SK-N-SH treated with all-trans-retinoic acid at 6 μM for 48 hours (cell line): ENCODE data around the gene ONECUT3.

Source experiments
- CSDC2 ChIP-seq: fragments of 250-450 bp; sonication (Bioruptor Pico); IDR thresholded peaks from 2 replicates; pipeline ENCODE4 v1.5.0; 2020; ENCODE audit warnings: mild to moderate bottlenecking, moderate library complexity
- ZFP30 ChIP-seq: fragments of 450-650 bp; formaldehyde crosslinking; IDR thresholded peaks from 2 replicates; pipeline ENCODE4 v1.5.0; 2022; ENCODE audit warnings: mild to moderate bottlenecking, moderate library complexity
- TF ChIP-seq, protein P1 (sequence below): fragments of 250-450 bp; sonication (Bioruptor Pico); IDR thresholded peaks from 2 replicates; pipeline ENCODE4 v1.8.0; 2020; ENCODE audit warnings: mild to moderate bottlenecking, moderate library complexity, borderline replicate concordance
- TF ChIP-seq, protein P2 (sequence below): fragments of 250-450 bp; sonication (Bioruptor Pico); IDR thresholded peaks from 2 replicates; pipeline ENCODE4 v1.5.1; 2021; ENCODE audit warnings: mild to moderate bottlenecking, moderate library complexity

DNA sequence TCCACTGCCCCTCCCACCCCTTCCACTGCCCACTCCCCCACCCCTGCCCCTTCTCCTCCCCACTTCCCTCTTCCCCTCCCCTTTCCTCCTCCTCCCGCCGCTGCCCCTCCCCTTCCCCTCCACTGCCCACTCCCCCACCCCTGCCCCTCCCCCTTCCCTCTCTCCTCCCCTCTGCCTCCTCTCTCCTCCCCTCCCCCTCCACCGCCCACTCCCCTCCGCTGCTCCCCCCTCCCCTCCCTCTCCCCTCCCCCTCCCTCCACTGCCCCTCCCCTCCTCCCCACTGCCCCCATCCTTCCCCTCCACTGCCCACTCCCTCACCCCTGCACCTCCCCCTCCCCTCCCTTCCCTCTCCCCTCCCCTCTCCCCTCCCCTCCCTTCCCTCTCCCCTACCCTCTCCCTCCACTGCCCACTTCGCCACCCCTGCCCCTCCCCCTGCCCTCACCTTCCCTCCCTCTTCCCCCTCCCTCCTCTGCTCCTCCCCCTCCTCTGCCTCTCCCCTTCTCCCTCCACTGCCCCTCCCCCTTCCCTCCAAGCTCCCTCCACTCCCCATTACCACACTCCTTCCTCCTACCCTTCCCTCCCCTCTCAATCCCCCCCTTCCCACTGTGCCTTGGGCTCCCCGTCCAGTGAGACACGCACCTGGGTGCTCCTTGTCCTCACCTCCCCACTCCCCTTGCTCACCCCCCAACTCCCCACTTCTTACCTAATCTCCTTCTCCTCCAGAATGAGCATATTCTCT, 36.9 kb downstream of the ONECUT3 start:
- TF ChIP-seq ZFP30 = no peak
- TF ChIP-seq, protein P1, sequence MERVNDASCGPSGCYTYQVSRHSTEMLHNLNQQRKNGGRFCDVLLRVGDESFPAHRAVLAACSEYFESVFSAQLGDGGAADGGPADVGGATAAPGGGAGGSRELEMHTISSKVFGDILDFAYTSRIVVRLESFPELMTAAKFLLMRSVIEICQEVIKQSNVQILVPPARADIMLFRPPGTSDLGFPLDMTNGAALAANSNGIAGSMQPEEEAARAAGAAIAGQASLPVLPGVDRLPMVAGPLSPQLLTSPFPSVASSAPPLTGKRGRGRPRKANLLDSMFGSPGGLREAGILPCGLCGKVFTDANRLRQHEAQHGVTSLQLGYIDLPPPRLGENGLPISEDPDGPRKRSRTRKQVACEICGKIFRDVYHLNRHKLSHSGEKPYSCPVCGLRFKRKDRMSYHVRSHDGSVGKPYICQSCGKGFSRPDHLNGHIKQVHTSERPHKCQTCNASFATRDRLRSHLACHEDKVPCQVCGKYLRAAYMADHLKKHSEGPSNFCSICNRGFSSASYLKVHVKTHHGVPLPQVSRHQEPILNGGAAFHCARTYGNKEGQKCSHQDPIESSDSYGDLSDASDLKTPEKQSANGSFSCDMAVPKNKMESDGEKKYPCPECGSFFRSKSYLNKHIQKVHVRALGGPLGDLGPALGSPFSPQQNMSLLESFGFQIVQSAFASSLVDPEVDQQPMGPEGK (CRISPR knock-in tag) = no peak
- TF ChIP-seq CSDC2 = no peak
- TF ChIP-seq, protein P2, sequence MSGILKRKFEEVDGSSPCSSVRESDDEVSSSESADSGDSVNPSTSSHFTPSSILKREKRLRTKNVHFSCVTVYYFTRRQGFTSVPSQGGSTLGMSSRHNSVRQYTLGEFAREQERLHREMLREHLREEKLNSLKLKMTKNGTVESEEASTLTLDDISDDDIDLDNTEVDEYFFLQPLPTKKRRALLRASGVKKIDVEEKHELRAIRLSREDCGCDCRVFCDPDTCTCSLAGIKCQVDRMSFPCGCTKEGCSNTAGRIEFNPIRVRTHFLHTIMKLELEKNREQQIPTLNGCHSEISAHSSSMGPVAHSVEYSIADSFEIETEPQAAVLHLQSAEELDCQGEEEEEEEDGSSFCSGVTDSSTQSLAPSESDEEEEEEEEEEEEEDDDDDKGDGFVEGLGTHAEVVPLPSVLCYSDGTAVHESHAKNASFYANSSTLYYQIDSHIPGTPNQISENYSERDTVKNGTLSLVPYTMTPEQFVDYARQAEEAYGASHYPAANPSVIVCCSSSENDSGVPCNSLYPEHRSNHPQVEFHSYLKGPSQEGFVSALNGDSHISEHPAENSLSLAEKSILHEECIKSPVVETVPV = no peak
